ENCODE measurements around the gene TUNAR.

TUNAR gene

DNA sequence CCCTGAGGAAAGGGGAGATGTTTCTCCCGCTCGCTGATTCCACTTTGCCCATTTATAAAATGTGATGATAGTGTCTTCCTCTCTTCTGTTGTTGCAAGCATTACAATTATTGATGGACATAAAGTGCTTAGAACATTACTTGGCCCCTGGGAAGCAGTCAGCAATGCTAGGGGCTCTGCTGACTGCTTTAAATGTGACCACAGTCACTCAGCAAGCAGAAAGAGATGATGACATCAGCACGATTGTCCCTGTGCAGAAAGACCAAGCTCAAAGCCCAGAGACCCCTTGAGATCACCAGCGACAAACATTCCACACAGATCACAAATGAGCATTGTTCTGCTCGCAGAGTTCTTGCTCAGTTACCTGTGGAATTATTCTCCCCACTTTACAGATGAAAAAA lies 26.5 kb downstream of the TUNAR start:
- no peak for DNase-seq

DNA sequence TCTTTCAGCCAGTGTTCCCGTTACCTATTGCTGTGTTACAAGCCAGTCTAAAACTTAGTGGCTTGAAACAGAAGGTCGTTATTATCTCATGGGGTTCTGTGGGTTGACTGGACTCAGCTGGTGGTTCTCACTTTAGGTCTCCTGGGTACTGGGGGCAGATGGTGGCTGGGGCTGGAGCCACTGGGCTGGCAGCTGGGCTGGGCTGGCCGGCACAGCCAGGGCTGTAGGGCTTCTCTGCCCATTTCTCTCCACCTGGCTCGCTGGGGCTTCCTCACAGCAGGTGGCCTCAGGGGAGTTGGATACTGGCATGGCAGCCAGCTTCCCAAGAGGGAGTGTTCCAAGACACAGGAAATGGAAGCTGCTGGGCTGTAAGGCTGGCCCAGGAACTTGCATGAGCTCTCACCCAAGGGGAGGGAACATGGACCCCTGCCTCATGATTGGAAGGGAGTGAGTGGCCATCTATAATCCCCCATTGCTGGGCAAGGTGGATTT lies 27.0 kb downstream of the TUNAR start:
- no peak for DNase-seq
- in situ Hi-C loops (cut with HindIII; ENCODE audit: low pct_ligation_motif_present, low pct_unique_long_range_greater_than_20kb, low sequenced_read_pairs) = no loop called here

More for the DNA sequence above, 26.5 kb downstream of the TUNAR start:
- in situ Hi-C loops (cut with HindIII; ENCODE audit: low pct_ligation_motif_present, low pct_unique_long_range_greater_than_20kb, low sequenced_read_pairs) = no loop called here

DNA sequence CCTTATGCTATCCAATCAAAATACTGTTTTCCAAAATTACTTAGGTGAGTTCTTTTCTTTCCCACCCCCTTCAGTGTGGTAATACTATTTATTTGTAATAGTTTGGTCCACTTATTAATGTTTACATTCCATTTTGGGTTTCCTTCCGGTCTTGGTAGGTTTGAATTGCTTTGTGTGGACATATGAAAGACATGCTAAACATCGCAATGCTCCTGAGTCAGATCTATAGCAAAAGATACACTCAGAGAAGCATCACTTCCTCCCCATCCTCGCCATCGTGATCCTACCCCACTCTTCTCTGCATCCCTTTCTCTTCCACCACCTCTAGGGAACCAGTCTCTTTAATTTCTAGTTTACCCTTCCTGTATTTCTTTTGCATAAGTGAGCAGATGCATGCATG lies 30.0 kb downstream of the TUNAR start:
- in situ Hi-C loops (cut with HindIII; ENCODE audit: low pct_ligation_motif_present, low pct_unique_long_range_greater_than_20kb, low sequenced_read_pairs) = no loop called here

DNA sequence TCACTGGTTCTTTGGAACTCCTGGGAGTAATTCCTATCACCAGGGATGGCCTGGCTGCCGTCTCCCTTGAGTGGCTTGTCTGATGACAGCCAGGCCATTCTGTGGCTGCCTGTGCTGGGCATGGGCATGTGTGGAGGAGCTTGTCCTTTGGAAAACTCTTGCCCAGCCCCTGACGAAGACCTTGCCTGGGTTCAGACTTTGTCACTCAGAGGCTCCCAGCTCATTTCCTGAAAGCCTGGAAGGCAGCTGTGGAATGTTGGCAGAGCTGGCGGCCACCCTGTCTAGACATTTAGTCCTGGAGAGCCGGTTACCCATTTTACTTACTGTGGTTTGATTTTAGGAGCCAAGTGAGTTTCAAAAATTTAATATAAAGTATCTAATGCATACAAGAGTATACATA lies 34.0 kb downstream of the TUNAR start:
- in situ Hi-C loops (cut with HindIII; ENCODE audit: low pct_ligation_motif_present, low pct_unique_long_range_greater_than_20kb, low sequenced_read_pairs) = no loop called here
- no peak for DNase-seq

More for the DNA sequence above, 30.0 kb downstream of the TUNAR start:
- DNase-seq = no peak

DNA sequence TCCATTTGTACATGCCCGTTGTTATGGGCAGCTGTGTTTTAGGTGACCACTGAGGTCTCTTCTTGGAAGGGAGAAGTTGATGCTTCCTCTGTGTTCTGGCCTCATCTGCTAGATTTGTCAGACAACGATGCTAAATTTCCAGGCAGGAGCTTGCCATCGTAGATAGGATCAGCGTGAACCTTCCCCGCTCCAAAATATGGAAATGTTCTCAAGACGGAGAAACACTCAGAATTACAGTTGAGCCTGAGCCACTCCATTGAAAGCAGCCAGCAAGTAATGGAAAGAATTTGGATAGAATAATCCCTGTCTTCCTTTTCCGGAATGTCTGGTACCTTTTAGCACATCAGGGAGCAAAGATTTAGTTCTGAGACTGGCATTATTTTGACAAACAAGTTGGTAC lies 34.8 kb downstream of the TUNAR start:
- in situ Hi-C loops (cut with HindIII; ENCODE audit: low pct_ligation_motif_present, low pct_unique_long_range_greater_than_20kb, low sequenced_read_pairs) = no loop called here
- no peak for DNase-seq

DNA sequence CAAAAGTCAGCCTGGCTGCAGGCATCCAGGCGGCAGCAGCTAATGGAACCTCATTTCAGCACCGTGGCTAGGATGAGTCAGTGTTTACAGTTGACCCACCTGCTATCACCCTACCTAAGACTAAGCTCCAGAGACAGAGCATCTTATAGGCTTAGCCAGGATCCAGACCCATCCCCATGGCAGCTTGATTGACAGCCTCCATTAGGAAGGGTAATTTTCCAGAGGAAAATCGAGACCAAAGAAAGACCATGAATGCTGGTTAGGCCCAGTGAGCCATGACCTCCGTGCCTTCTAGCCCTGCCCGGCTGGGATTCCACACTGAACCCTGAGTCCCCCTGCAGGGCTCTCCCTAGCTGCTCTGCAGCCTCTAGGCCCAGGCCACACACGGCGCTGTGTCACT lies 38.7 kb downstream of the TUNAR start:
- in situ Hi-C loops (cut with HindIII; ENCODE audit: low pct_ligation_motif_present, low pct_unique_long_range_greater_than_20kb, low sequenced_read_pairs) = no loop called here
- no peak for DNase-seq

DNA sequence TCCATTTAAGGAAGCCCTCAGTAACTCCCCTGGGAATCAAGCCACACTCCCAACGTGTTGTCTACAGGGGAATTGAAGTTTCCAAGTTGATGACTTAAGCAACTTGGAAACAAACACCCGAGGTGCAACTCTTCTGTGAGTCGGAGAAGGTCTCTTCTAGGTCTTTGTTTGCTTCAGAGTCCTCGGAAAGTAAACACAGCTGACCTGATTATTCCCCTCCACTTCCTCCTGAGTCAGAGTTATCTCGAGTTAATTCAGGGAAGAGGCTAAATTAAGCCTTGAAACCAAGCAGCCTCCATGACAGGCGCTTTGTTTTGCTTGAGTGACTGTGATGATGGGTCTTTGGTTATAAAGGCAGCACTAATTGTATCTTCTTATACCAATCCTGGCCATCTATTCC lies 41.8 kb downstream of the TUNAR start:
- DNase-seq = no peak
- in situ Hi-C loops (cut with HindIII; ENCODE audit: low pct_ligation_motif_present, low pct_unique_long_range_greater_than_20kb, low sequenced_read_pairs) = no loop called here

DNA sequence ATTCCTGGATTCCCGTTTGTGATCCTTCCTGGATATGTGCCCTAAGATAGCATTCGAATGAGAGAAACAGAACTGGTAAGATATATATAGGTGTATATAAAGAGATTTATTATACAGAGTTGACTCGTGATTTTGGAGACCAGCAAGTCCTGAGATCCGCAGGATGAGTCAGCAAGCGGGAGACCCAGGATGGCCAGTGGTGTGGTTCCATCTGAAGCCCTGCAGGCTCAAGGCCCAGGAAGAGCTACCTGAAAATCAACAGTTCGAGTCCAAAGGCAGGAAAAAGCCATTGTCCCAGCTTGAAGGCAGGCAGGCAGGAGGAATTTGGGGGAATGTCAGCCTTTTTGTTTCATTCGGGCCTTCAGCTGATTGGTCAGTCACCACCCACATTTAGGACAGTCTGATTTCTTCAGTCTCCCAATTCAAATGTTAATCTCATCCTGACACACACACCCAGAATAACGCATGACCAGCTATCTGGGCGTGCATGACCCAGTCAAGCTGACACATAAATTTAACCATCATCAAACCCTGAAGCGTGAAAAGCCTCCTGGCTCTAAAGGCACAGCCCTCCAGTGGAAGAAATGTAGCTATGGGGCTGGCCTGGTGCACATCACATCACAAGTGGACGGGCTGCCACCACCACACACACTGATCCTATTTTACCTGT lies 44.3 kb downstream of the TUNAR start:
- in situ Hi-C loops (cut with HindIII; ENCODE audit: low pct_ligation_motif_present, low pct_unique_long_range_greater_than_20kb, low sequenced_read_pairs) = no loop called here
- DNase-seq = no peak

DNA sequence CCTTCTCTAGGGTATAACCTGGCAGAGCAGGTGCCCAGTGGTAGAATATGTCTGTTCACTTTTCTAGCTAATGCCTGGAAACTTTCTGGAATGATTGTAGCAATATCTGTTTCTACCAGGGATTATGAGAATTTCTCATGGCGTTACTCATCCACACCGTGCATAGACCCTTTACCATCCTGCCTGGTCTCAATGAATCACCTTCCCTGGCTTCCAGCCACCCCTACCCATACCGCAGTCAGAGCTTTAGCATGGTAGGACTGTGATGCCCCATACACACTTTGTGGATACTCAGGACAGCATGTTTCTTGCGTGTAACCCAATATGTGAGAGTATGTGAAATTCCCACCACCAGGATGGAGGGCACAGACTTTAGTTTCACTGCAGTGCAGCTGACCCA lies 45.4 kb downstream of the TUNAR start:
- no peak for DNase-seq
- in situ Hi-C loops (cut with HindIII; ENCODE audit: low pct_ligation_motif_present, low pct_unique_long_range_greater_than_20kb, low sequenced_read_pairs) = no loop called here

DNA sequence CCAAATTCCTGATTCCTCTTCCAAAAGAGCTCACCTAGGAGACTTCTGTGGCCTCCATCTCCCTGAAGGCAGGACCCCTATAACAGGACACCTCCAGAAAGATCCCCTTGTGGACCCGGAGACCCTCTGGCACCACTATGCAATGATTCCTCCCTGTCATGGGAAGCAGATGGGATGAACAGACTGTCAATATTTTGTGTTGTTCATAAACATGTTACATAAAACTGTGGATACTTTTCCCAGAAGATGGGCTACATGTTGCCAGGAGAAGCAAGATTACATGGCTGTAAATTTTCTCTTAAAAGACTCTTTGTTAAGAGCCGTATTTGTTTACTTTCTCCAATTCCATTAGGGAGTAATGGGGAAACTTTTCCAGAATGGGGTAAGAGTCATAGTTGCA lies 52.1 kb downstream of the TUNAR start:
- DNase-seq = no peak
- in situ Hi-C loops (cut with HindIII; ENCODE audit: low pct_ligation_motif_present, low pct_unique_long_range_greater_than_20kb, low sequenced_read_pairs) = no loop called here

DNA sequence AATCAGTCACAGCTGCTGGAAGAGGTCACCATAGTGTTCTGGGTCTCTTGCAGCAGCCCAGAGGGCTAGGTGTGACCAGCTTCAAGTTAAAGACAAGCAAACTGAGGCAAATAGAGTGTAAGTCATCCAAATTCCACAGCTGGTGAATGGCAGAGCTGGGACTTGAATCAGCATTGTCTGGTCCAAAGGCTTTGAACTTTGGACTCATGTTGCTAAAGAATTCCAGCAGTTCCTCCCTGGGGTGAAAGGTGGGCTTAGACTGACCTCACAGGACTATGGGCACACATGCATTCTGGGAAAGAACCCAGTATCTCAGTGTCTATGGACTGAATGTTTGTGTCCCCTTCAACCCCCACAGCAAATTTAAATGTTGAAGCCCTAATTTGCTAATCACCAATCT lies 54.8 kb downstream of the TUNAR start:
- in situ Hi-C loops (cut with HindIII; ENCODE audit: low pct_ligation_motif_present, low pct_unique_long_range_greater_than_20kb, low sequenced_read_pairs) = no loop called here
- DNase-seq = no peak

DNA sequence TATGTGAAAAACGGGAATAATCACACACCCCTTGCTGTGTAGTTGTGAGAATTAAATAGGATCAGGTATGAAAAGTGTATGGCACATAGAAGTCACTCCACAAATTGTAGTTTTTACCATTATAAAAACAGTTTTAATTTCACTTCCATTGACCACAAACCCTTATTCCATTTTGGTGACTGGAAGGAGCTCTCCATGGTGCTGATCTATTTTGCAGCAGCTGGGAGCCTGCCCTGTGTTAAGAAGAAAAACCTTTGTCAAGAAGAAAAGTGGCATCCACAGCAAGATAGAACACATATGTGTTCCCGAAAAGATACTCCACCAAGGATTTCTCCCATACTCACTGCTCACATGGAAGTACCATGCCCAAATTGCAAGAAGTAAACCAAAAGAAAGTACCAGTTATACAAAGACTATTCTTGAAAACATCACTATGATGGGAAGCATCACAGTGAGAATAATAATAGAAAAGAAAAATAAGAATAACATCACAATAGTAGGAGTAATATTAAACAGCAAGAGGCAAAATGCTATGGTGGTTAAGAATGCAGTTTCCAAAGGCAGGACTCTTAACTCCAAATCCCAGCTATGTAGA lies 58.7 kb downstream of the TUNAR start:
- in situ Hi-C loops (cut with HindIII; ENCODE audit: low pct_ligation_motif_present, low pct_unique_long_range_greater_than_20kb, low sequenced_read_pairs) = no loop called here
- peak; percentile 37 for DNase-seq

DNA sequence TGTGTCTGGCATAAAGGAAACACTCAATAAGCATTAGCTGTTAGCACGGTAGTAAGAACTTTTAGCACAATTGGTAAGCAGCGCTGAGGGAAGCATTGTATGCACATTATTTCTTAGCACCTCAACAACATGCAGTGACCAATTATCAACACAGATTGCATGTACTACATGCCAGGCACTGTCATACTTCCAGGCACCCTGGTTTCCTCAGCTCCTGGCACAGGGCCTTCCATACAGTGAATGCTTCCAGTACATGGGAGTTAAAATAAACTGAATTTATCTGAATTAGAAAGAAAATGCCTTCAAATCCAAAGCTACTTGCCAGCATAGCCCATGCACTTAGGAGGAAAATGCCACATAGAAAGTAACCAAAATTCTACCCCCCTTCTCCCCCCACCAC lies 59.4 kb downstream of the TUNAR start:
- DNase-seq = no peak
- in situ Hi-C loops (cut with HindIII; ENCODE audit: low pct_ligation_motif_present, low pct_unique_long_range_greater_than_20kb, low sequenced_read_pairs) = no loop called here

DNA sequence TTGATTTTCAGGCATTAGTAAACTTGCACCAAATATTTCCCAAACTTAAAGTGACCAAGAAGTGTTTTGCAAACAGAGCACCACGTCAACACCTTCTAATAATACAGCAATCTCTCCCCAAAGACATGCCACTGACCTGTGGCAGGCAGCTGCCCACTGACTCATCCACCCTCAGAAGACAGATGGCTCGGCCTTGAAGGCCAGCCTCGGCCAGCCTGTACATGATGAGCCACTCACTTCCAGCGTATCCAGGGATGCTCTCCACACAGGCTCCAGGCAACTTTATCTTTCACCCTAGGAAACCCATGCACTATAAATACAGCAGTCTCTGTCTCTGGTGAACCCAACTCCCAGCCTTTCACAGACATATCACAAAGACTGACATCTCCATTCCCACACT lies 62.7 kb downstream of the TUNAR start:
- in situ Hi-C loops (cut with HindIII; ENCODE audit: low pct_ligation_motif_present, low pct_unique_long_range_greater_than_20kb, low sequenced_read_pairs) = no loop called here
- no peak for DNase-seq

DNA sequence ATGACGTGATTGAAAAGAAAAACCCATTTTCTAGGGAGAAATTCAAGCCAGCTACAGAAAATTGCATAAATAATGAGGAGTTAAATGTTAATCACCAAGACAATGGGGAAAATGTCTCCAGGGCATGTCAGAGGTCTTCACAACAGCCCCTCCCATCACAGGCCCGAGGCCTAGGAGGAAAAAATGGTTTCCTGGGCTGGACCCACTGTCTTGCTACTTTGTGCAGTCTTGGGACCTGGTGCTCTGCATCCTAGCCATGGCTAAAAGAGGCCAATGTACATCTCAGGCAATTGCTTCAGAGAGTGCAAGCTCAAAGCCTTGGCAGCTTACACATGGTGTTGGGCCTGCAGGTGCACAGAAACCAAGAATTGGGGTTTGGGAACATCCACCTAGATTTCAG lies 65.3 kb downstream of the TUNAR start:
- in situ Hi-C loops (cut with HindIII; ENCODE audit: low pct_ligation_motif_present, low pct_unique_long_range_greater_than_20kb, low sequenced_read_pairs) = no loop called here
- DNase-seq = no peak

DNA sequence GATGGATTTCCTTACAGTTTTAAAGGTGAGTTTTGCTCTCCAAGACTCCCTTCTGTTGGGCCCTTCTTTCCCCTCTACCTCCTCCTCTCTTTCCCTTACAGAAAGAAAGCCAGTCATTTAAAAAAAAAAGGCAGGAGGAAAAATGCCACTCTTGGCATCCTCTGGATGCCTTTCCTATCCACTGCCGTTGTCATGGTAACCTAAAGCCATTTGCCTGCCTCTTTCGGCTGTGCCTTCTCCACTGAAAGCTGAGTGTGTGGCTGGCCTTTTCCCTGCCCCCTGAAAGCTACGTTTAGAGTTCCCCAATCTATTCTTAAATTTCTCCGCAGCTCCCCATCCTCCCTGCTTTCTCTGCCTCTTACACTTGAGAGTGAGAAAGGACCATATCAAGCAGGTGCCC lies 67.1 kb downstream of the TUNAR start:
- DNase-seq = no peak
- in situ Hi-C loops (cut with HindIII; ENCODE audit: low pct_ligation_motif_present, low pct_unique_long_range_greater_than_20kb, low sequenced_read_pairs) = no loop called here

DNA sequence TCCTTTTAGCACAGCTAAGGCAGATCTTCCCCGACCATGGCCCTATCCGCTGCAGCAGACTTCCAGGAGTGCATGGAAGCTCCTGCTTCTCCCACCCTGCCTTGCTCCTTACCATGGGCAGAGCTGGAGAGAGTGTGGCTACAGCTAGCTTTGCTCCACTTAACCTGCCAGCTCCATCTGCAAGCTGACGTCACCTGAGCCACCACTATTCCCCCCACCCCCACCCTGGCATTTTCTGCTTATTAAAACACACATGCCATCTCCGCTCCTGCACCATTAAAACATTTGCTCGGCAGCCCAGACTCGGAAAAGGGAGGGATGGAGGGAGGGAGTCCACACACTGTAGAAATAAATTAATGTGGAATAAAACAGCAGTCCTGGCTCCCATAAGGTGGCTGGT lies 67.8 kb downstream of the TUNAR start:
- DNase-seq = no peak
- in situ Hi-C loops (cut with HindIII; ENCODE audit: low pct_ligation_motif_present, low pct_unique_long_range_greater_than_20kb, low sequenced_read_pairs) = no loop called here

DNA sequence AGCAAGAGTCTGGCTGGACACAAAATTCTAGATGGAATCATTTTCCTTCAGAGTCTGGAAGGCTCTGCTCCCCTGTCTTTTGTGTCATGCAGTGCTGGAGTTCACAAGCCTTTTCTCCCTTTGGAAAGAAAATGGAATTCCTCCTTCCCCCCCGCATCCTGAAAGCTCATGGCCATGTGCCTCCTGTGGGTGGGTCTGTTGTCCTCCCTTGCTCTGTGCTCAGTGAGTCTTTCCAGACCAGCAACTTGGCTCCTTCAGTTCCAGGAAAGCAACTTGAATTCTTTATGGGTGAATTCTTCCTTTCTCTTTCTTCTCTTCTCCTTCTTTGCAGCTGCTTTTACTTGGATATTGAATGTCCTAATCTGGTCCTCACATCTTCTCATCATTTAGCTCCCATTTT lies 70.2 kb downstream of the TUNAR start:
- in situ Hi-C loops (cut with HindIII; ENCODE audit: low pct_ligation_motif_present, low pct_unique_long_range_greater_than_20kb, low sequenced_read_pairs) = no loop called here
- DNase-seq = no peak

DNA sequence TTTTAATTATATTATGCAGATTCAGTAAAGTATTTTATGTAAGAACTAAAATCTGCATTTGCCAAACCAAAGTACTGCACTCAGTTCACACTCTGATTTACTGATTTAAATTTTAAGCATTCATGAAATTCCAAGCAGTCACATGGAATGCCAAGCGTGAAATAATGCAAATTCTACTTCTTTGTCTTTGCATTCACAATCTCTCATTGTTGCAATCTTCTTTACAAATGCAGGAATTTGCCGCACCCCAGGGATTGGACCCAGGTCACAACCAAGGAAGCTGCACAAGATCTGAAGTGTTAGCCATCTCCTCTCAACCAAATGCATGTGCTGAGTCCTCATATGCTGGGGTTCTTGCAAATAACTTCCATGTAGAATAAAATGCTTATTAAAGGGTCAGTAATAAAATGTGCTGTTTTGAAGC lies 71.9 kb downstream of the TUNAR start:
- no peak for DNase-seq
- in situ Hi-C loops (cut with HindIII; ENCODE audit: low pct_ligation_motif_present, low pct_unique_long_range_greater_than_20kb, low sequenced_read_pairs) = no loop called here

DNA sequence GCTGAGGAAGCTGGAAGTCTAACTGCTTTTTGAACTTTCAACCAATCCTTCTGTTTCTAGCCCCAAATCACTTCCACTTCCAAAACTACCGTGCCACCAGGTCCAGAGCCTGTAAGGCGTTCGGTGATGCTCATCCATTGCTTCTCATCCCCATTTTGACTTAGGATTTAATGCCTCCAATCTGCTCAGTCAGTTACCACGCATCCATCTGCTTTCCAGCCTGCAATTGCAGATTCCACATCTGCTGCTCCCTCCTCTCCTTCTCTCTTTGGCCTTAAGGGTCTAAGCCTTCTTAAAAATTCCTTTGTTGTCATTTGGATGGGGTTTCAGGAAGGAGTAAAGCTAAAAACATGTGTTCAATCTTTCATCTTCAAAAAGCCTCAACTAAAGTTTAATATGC lies 74.7 kb downstream of the TUNAR start:
- no peak for DNase-seq
- in situ Hi-C loops (cut with HindIII; ENCODE audit: low pct_ligation_motif_present, low pct_unique_long_range_greater_than_20kb, low sequenced_read_pairs) = no loop called here
